T1000 (cell line): ENCODE data around the gene BPIFB2.
"Not testable (repeated sequence)": the region's sequence is repeated elsewhere in the genome, so short reads cannot be mapped to it uniquely, and the experiment has no call there.

Source experiments
- DNase-seq: peaks from one replicate; lab custom pipeline; 2025; ENCODE audit warnings: mixed read lengths; lab: John Stamatoyannopoulos, UW

BPIFB2 gene

GRCh38 chr20:33042983-33043730, 35.7 kb downstream of the BPIFB2 start:
- DNase-seq, result no peak

- DNase-seq, result no peak
These were observed 36.3 kb downstream of the BPIFB2 start for GRCh38 chr20:33043731-33044181.

GRCh38 chr20:33045129-33045721, 37.7 kb downstream of the BPIFB2 start:
- not testable (repeated sequence) for DNase-seq

- no peak for DNase-seq
These were observed 38.9 kb downstream of the BPIFB2 start for GRCh38 chr20:33046412-33046811.

- no peak for DNase-seq
These were observed 43.8 kb downstream of the BPIFB2 start for GRCh38 chr20:33051333-33051732.

GRCh38 chr20:33053291-33054106, 46.0 kb downstream of the BPIFB2 start, which contains the start of gene BPIFB3:
TSS of gene BPIFB3 (plus strand) at chr20:33053903. CDS start at chr20:33055436, 1,533 bp downstream.
- DNase-seq, result no peak

GRCh38 chr20:33054381-33054780, 46.9 kb downstream of the BPIFB2 start:
- no peak for DNase-seq

- no peak for DNase-seq
These were observed 47.3 kb downstream of the BPIFB2 start for GRCh38 chr20:33054791-33055190.

GRCh38 chr20:33059136-33059535, 51.6 kb downstream of the BPIFB2 start:
- DNase-seq, result no peak

GRCh38 chr20:33059741-33060390, 52.4 kb downstream of the BPIFB2 start:
- no peak for DNase-seq

- DNase-seq, result no peak
These were observed 54.1 kb downstream of the BPIFB2 start for GRCh38 chr20:33061658-33062028.

GRCh38 chr20:33062105-33062824, 54.8 kb downstream of the BPIFB2 start:
- DNase-seq, result no peak

- no peak for DNase-seq
These were observed 55.3 kb downstream of the BPIFB2 start for GRCh38 chr20:33062825-33063149.

- no peak for DNase-seq
These were observed 55.8 kb downstream of the BPIFB2 start for GRCh38 chr20:33063271-33063670.

GRCh38 chr20:33064572-33065287, 57.2 kb downstream of the BPIFB2 start:
- no peak for DNase-seq

- no peak for DNase-seq
These were observed 58.3 kb downstream of the BPIFB2 start for GRCh38 chr20:33065785-33066184.

- DNase-seq, result no peak
These were observed 60.3 kb downstream of the BPIFB2 start for GRCh38 chr20:33067806-33068205.

- no peak for DNase-seq
These were observed 60.9 kb downstream of the BPIFB2 start for GRCh38 chr20:33068251-33068939.

- DNase-seq, result no peak
These were observed 62.2 kb downstream of the BPIFB2 start for GRCh38 chr20:33069673-33070072.
